ENCODE measurements around the gene IDE. TPM values are rescaled to one million over a fixed set of nuclear protein-coding genes. Genes with fewer than 3 reads are reported as not detected.

IDE gene
- total and polyA plus RNA-seq, 2 donors (not counting 1 experiment from before 2014, with no cell fraction given), result 7.7 to 40.9 TPM

GRCh38 chr10:92530891-92531535, 42.9 kb downstream of the IDE start:
- TF ChIP-seq CTCF (IDR thresholded peaks at IDR 0.05), result no peak
- no peak for TF ChIP-seq EZH2 (IDR thresholded peaks at IDR 0.05; ENCODE audit: borderline replicate concordance, insufficient read depth, low read depth, low read length, poor library complexity, severe bottlenecking)
- ATAC-seq (ENCODE audit: low read depth) (no peak), DNase-seq (no peak)
- no peaks in the 10 kb centered on the region for H4K20me1 ChIP-seq (ENCODE audit: control insufficient read depth, insufficient read depth, low read length, poor library complexity, severe bottlenecking)
- CTCF ChIA-PET, result interaction anchor here (1.0 kb wide), 1 partner anchor 10 kb away, joined by 3 read pairs; no protein-coding TSS in a partner anchor
- H3K79me2 ChIP-seq (ENCODE audit: control insufficient read depth, insufficient read depth, low read length), result no peaks in the 10 kb centered on the region
- intact Hi-C loops (cut with micrococcal nuclease), result no loop called here
- H3K4me3 ChIP-seq (ENCODE audit: control extremely low read depth in 1 of 5, extremely low read depth in 1 of 5, insufficient read depth in 1 of 5, low read depth in 2 of 5, low read length in 4 of 5), result no peak overlapping the region
- no peak overlapping the region for H3K9ac ChIP-seq (ENCODE audit: low read length)
- H3K27ac ChIP-seq (ENCODE audit: low read length in 2 of 2), result no peak overlapping the region
- H2AFZ ChIP-seq (ENCODE audit: insufficient read depth, low read depth, low read length, poor library complexity, severe bottlenecking), result no peak overlapping the region
- WGBS (ENCODE audit: insufficient coverage), result no CpG with 5 or more reads among the region's 2 CpGs
- Mint-ChIP-seq H3K27ac (no peak overlapping the region), H3K4me3 (no peak overlapping the region), H3K27me3 (no peaks in the 10 kb centered on the region), H3K4me1 (no peaks in the 10 kb centered on the region), H3K9me3 (ENCODE audit: insufficient read depth) (no peaks in the 10 kb centered on the region)
- no peak overlapping the region for H3K4me2 ChIP-seq (replicated peaks; ENCODE audit: low read depth, low read length, poor library complexity, severe bottlenecking)
- POLR2A ChIA-PET, result no interaction called here
- H3K36me3 ChIP-seq (replicated peaks in 1 of 2; ENCODE audit: control extremely low read depth in 1 of 2, control insufficient read depth in 1 of 2, extremely low read depth in 1 of 2, insufficient read depth in 2 of 2, low read length in 1 of 2), result peaks cover 8 to 34% of the 10 kb centered on the region in 2 experiments
- H3K9me3 ChIP-seq (ENCODE audit: control extremely low read depth in 1 of 3, control insufficient read depth in 2 of 3, insufficient read depth in 1 of 3, low read length in 2 of 3), result no peaks in the 10 kb centered on the region
- no peaks in the 10 kb centered on the region for H3K4me1 ChIP-seq (ENCODE audit: control insufficient read depth in 2 of 2, insufficient read depth in 2 of 2, low read length in 2 of 2)
- no peaks in the 10 kb centered on the region for H3K27me3 ChIP-seq (replicated peaks in 1 of 4; ENCODE audit: control extremely low read depth in 1 of 4, control insufficient read depth in 3 of 4, insufficient read depth in 4 of 4, low read length in 3 of 4)

GRCh38 chr10:92530421-92530820, 43.5 kb downstream of the IDE start:
- no peaks in the 10 kb centered on the region for H3K9me3 ChIP-seq (ENCODE audit: control extremely low read depth in 1 of 3, control insufficient read depth in 2 of 3, insufficient read depth in 1 of 3, low read length in 2 of 3)
- no peak overlapping the region for H3K27ac Mint-ChIP-seq
- H3K27me3 Mint-ChIP-seq, result no peaks in the 10 kb centered on the region
- H3K4me3 Mint-ChIP-seq, result no peak overlapping the region
- H3K36me3 ChIP-seq (replicated peaks in 1 of 2; ENCODE audit: control extremely low read depth in 1 of 2, control insufficient read depth in 1 of 2, extremely low read depth in 1 of 2, insufficient read depth in 2 of 2, low read length in 1 of 2), result peaks cover 8 to 32% of the 10 kb centered on the region in 2 experiments
- H4K20me1 ChIP-seq (ENCODE audit: control insufficient read depth, insufficient read depth, low read length, poor library complexity, severe bottlenecking), result no peaks in the 10 kb centered on the region
- ChIA-PET POLR2A (no interaction called here), CTCF (interaction anchor here (1.0 kb wide), 1 partner anchor 10 kb away, joined by 3 read pairs; no protein-coding TSS in a partner anchor)
- H3K27ac ChIP-seq (ENCODE audit: low read length in 2 of 2), result no peak overlapping the region
- no peak for ATAC-seq (ENCODE audit: low read depth)
- DNase-seq, result no peak
- H3K9ac ChIP-seq (ENCODE audit: low read length), result no peak overlapping the region
- no peaks in the 10 kb centered on the region for H3K9me3 Mint-ChIP-seq (ENCODE audit: insufficient read depth)
- no peaks in the 10 kb centered on the region for H3K27me3 ChIP-seq (replicated peaks in 1 of 4; ENCODE audit: control extremely low read depth in 1 of 4, control insufficient read depth in 3 of 4, insufficient read depth in 4 of 4, low read length in 3 of 4)
- H2AFZ ChIP-seq (ENCODE audit: insufficient read depth, low read depth, low read length, poor library complexity, severe bottlenecking), result no peak overlapping the region
- no peaks in the 10 kb centered on the region for H3K4me1 Mint-ChIP-seq
- H3K4me3 ChIP-seq (ENCODE audit: control extremely low read depth in 1 of 5, extremely low read depth in 1 of 5, insufficient read depth in 1 of 5, low read depth in 2 of 5, low read length in 4 of 5), result no peak overlapping the region
- TF ChIP-seq EZH2 (IDR thresholded peaks at IDR 0.05; ENCODE audit: borderline replicate concordance, insufficient read depth, low read depth, low read length, poor library complexity, severe bottlenecking) (no peak), CTCF (IDR thresholded peaks at IDR 0.05) (no peak)
- no peaks in the 10 kb centered on the region for H3K4me1 ChIP-seq (ENCODE audit: control insufficient read depth in 2 of 2, insufficient read depth in 2 of 2, low read length in 2 of 2)
- H3K4me2 ChIP-seq (replicated peaks; ENCODE audit: low read depth, low read length, poor library complexity, severe bottlenecking), result no peak overlapping the region
- no CpG with 5 or more reads among the region's 1 CpG for WGBS (ENCODE audit: insufficient coverage)
- intact Hi-C loops (cut with micrococcal nuclease), result no loop called here
- no peaks in the 10 kb centered on the region for H3K79me2 ChIP-seq (ENCODE audit: control insufficient read depth, insufficient read depth, low read length)
